A673 (cell line): ENCODE data around the gene RPS6KA5. TPM values are rescaled to one million over a fixed set of nuclear protein-coding genes. Genes with fewer than 3 reads are reported as not detected.

Experiments used
- BruUV-seq: library from RNA; stranded (reverse); fragments of 400-500 nt; replicated peaks from 2 replicates; lab custom pipeline; 2021; lab: Mats Ljungman, UMichigan
- CTCF ChIA-PET: fragments of 300-600 bp; sonication (Branson Sonifier 250); formaldehyde crosslinking; loops from one replicate; lab custom pipeline; 2022; ENCODE audit warnings: antibody characterized with exemption; lab: Charles Lee
- POLR2A ChIA-PET: fragments of 300-600 bp; sonication (Branson Sonifier 250); formaldehyde crosslinking; loops from one replicate; lab custom pipeline; 2022; ENCODE audit warnings: antibody characterized with exemption; ENCODE audit not compliant: low non-redundant PET; lab: Charles Lee
- DNase-seq: peaks from one replicate; pipeline ENCODE4 v3.0.0-alpha.2; 2015; ENCODE audit warnings: low spot score
- H3K27ac ChIP-seq: fragments of 200-600 bp; sonication (generic); 2 replicates; pipeline ENCODE4 v1.5.1; 2016; ENCODE audit warnings: mixed run types, low read depth, mild to moderate bottlenecking, mixed read lengths, antibody characterized with exemption, low read length; ENCODE audit not compliant: poor library complexity, severe bottlenecking
- H3K27me3 ChIP-seq: fragments of 200-600 bp; sonication (generic); replicated peaks from 2 replicates; pipeline ENCODE4 v1.6.1; 2017; ENCODE audit warnings: mixed run types, low read depth, mild to moderate bottlenecking, mixed read lengths, antibody characterized with exemption, low read length; ENCODE audit not compliant: insufficient read depth, poor library complexity
- H3K36me3 ChIP-seq: fragments of 200-600 bp; sonication (generic); 2 replicates; pipeline ENCODE4 v1.6.1; 2016; ENCODE audit warnings: mixed run types, mild to moderate bottlenecking, mixed read lengths, antibody characterized with exemption, low read length; ENCODE audit not compliant: insufficient read depth, poor library complexity, severe bottlenecking
- H3K4me1 ChIP-seq: fragments of 200-600 bp; sonication (generic); 2 replicates; pipeline ENCODE4 v1.6.1; 2017; ENCODE audit warnings: mixed run types, mild to moderate bottlenecking, mixed read lengths, antibody characterized with exemption, low read length; ENCODE audit not compliant: insufficient read depth, poor library complexity, severe bottlenecking
- H3K4me3 ChIP-seq: fragments of 200-600 bp; sonication (generic); 2 replicates; pipeline ENCODE4 v1.5.1; 2016; ENCODE audit warnings: low read depth, mixed run types, mild to moderate bottlenecking, mixed read lengths, low read length; ENCODE audit not compliant: poor library complexity, severe bottlenecking
- H3K9me3 ChIP-seq: fragments of 200-600 bp; sonication (generic); 2 replicates; pipeline ENCODE4 v1.6.1; 2016; ENCODE audit warnings: mixed run types, low read depth, mild to moderate bottlenecking, mixed read lengths, antibody characterized with exemption, low read length; ENCODE audit not compliant: poor library complexity, severe bottlenecking
- EZH2 ChIP-seq: fragments of 200-600 bp; sonication (generic); IDR thresholded peaks from 2 replicates; pipeline ENCODE4 v1.6.1; 2017; ENCODE audit warnings: borderline replicate concordance, low read depth, mild to moderate bottlenecking, mixed read lengths, antibody characterized with exemption, low read length; ENCODE audit not compliant: poor library complexity, severe bottlenecking
- intact Hi-C: fragments of 100-400 bp; cut with micrococcal nuclease; formaldehyde crosslinking; loops from one replicate; pipeline ENCODE4 v1.10.0; 2022; ENCODE audit not compliant: unreplicated experiment
- total RNA-seq: library from RNA; stranded (reverse); gene quantifications from 2 replicates; pipeline ENCODE4 v1.2.3, GENCODE V29; 2021
- TF ChIP-seq, protein P1 (sequence below): fragments of 300-800, 200-600 bp; sonication (generic); conservative IDR thresholded peaks from 2 replicates; pipeline ENCODE4 v1.5.1; 2017; ENCODE audit warnings: low read depth, mild to moderate bottlenecking, antibody characterized with exemption, low read length, moderate library complexity, mixed read lengths

Gene RPS6KA5
- total RNA-seq, 1 experiment from 2014 or later: 7.6 TPM

DNA sequence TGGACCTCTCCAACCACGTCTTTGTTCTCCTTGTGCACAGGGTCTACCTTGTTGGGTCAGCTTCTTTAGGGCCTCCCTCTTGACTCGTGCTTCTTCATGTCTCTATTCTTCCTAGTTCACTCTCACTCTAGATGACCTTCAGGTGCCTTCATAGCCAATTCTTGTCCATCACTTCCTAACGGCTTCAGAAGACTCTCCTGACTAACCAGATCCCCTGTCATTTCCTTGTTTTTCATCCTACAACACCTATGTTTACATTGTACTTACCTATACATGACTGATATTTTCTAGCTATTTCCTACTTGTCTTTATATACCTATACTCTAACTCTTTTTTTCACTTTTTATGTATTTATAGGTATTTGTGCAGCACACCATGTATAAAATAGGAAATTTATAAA lies 117.1 kb downstream of the RPS6KA5 start:
- intact Hi-C loops: no loop called here
- Histone ChIP-seq H3K27me3 (no peaks in the 10 kb centered on the region), H3K27ac (no peak overlapping the region), H3K4me3 (no peak overlapping the region), H3K36me3 (no peaks in the 10 kb centered on the region), H3K9me3 (peaks cover 20% of the 10 kb centered on the region), H3K4me1 (no peaks in the 10 kb centered on the region)
- ChIA-PET CTCF (no interaction called here), POLR2A (no interaction called here)
- BruUV-seq: no TSS peak
- TF ChIP-seq, protein P1, sequence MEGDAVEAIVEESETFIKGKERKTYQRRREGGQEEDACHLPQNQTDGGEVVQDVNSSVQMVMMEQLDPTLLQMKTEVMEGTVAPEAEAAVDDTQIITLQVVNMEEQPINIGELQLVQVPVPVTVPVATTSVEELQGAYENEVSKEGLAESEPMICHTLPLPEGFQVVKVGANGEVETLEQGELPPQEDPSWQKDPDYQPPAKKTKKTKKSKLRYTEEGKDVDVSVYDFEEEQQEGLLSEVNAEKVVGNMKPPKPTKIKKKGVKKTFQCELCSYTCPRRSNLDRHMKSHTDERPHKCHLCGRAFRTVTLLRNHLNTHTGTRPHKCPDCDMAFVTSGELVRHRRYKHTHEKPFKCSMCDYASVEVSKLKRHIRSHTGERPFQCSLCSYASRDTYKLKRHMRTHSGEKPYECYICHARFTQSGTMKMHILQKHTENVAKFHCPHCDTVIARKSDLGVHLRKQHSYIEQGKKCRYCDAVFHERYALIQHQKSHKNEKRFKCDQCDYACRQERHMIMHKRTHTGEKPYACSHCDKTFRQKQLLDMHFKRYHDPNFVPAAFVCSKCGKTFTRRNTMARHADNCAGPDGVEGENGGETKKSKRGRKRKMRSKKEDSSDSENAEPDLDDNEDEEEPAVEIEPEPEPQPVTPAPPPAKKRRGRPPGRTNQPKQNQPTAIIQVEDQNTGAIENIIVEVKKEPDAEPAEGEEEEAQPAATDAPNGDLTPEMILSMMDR: no peak
- TF ChIP-seq EZH2: no peak
- DNase-seq: no peak

DNA sequence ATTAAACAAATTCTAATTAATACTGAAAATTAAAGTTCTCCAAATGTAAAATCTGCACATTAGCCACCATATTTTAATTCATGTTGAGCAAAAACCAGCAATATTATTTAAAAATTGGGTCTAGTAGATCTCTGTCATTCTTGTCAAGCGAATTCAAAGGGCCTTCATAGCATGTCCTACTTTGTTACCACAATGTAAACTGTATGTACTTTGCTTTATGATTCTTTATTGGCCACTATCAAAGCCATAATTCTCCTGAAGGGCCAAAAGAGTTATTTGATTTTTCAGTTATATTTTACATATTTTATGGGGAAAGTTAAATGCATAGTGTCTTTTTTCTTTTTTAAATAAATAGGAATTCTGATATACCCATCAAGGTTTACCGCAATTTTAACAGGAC lies 117.9 kb downstream of the RPS6KA5 start:
- POLR2A ChIA-PET: no interaction called here
- H3K27ac ChIP-seq: no peak overlapping the region
- H3K9me3 ChIP-seq: peaks cover 20% of the 10 kb centered on the region
- CTCF ChIA-PET: no interaction called here
- no peaks in the 10 kb centered on the region for H3K36me3 ChIP-seq
- no TSS peak for BruUV-seq
- no peak for TF ChIP-seq EZH2
- TF ChIP-seq, protein P1: no peak
- no peaks in the 10 kb centered on the region for H3K4me1 ChIP-seq
- DNase-seq: no peak
- H3K27me3 ChIP-seq: no peaks in the 10 kb centered on the region
- no peak overlapping the region for H3K4me3 ChIP-seq
- intact Hi-C loops: no loop called here

DNA sequence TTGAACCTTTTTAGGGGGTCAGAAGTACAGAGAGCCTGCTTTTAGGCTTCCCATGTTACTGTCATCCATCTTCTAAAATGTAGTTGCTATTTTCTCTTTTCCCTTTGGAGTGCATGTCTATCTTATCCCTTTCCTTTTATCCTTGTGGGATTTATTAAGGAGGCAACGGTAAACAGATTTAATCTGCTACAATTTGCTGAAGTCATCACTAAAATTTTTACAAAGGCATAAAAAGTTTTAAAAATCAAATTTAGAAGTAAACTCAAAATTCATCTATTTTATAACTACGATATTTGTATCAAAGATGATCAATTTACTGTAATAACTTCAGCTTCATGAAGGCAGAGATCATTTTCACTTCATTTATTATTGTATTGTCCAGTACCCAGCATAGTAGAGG lies 118.7 kb downstream of the RPS6KA5 start:
- Histone ChIP-seq H3K27me3 (no peaks in the 10 kb centered on the region), H3K36me3 (no peaks in the 10 kb centered on the region), H3K4me3 (no peak overlapping the region), H3K4me1 (no peaks in the 10 kb centered on the region), H3K27ac (no peak overlapping the region), H3K9me3 (peaks cover 20% of the 10 kb centered on the region)
- ChIA-PET POLR2A (no interaction called here), CTCF (no interaction called here)
- intact Hi-C loops: no loop called here
- DNase-seq: no peak
- TF ChIP-seq, protein P1: no peak
- TF ChIP-seq EZH2: no peak
- BruUV-seq: no TSS peak
